Measurements from ENCODE around the gene NEGR1. TPM values are rescaled to one million over a fixed set of nuclear protein-coding genes. Genes with fewer than 3 reads are reported as not detected.
A peak's percentile ranks its signal among the peaks of the same experiment; 100 is the strongest.

The NEGR1 gene
- total RNA-seq, 1 donor: 20.7 TPM

- no peak overlapping the region for H3K4me3 ChIP-seq (ENCODE audit: low read depth, low read length)
- no peak for TF ChIP-seq CTCF (IDR thresholded peaks at IDR 0.05; ENCODE audit: insufficient read depth, low read length)
- DNase-seq (ENCODE audit: low read depth): no peak
Observed at GRCh38 chr1:72064196-72065075, 217.9 kb downstream of the NEGR1 start.

GRCh38 chr1:72063364-72064044 lies 218.8 kb downstream of the NEGR1 start:
- peak; percentile 3 for DNase-seq (ENCODE audit: low read depth)
- no peak for TF ChIP-seq CTCF (IDR thresholded peaks at IDR 0.05; ENCODE audit: insufficient read depth, low read length)
- H3K4me3 ChIP-seq (ENCODE audit: low read depth, low read length): no peak overlapping the region

- peak; percentile 10 for DNase-seq (ENCODE audit: low read depth)
Observed at GRCh38 chr1:72062584-72062983, 219.8 kb downstream of the NEGR1 start.

GRCh38 chr1:72060466-72061245 lies 221.7 kb downstream of the NEGR1 start:
- no peak overlapping the region for H3K4me3 ChIP-seq (ENCODE audit: low read depth, low read length)
- TF ChIP-seq CTCF (IDR thresholded peaks at IDR 0.05; ENCODE audit: insufficient read depth, low read length): no peak
- DNase-seq (ENCODE audit: low read depth): no peak

More at GRCh38 chr1:72062584-72062983, 219.8 kb downstream of the NEGR1 start:
- no peak for TF ChIP-seq CTCF (IDR thresholded peaks at IDR 0.05; ENCODE audit: insufficient read depth, low read length)
- H3K4me3 ChIP-seq (ENCODE audit: low read depth, low read length): no peak overlapping the region

- no peak for DNase-seq (ENCODE audit: low read depth)
- TF ChIP-seq CTCF (IDR thresholded peaks at IDR 0.05; ENCODE audit: insufficient read depth, low read length): no peak
- no peak overlapping the region for H3K4me3 ChIP-seq (ENCODE audit: low read depth, low read length)
Observed at GRCh38 chr1:72056516-72056915, 225.8 kb downstream of the NEGR1 start.

GRCh38 chr1:72051538-72051937 lies 230.8 kb downstream of the NEGR1 start:
- no peak overlapping the region for H3K4me3 ChIP-seq (ENCODE audit: low read depth, low read length)
- peak; percentile 32 for DNase-seq (ENCODE audit: low read depth)
- TF ChIP-seq CTCF (IDR thresholded peaks at IDR 0.05; ENCODE audit: insufficient read depth, low read length): no peak

Data from fibroblast of the aortic adventitia (primary cell).